Colon (tissue), 2 donors: ENCODE measurements around the gene EHMT1.

ENCODE experiments used
- FAIRE-seq: peaks from 2 replicates; lab custom pipeline; 2012; peaks lifted over from hg19 to GRCh38; lab: Jason Lieb, UNC
- donor health status: control.
- donor health status: control.

EHMT1 gene

DNA sequence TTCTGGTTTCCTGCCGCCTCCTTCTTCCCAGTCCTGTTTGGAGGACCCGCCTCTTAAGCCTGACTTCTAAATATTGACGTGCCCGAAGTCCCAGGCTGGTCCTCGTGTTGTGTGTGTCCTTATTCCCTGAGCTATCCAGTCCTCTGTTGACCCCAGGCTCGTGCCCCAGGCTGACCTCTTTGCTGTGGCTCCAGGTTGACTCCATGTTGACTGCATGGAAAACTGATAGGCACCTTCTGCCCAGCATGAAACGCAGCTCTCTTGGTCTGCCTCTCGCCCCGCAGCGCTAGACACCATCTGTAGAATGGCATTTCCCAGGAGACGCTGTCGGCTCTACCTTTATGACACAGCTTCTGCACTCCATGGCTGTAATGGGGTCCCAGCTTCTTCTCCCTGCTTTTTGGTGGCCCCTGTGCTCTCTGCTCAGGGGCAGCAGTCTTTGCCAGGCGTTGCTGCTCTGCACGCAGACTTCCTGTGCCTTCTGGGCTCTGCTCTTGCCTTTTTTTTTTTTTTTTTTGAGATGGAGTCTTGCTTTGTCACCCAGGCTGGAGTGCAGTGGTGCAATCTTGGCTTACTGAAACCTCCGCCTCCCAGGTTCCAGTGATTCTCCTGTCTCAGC lies 28.4 kb downstream of the EHMT1 start:
- no peak for FAIRE-seq

GRCh38 chr9:137648396-137648795 lies 29.6 kb downstream of the EHMT1 start:
- FAIRE-seq = no peak

DNA sequence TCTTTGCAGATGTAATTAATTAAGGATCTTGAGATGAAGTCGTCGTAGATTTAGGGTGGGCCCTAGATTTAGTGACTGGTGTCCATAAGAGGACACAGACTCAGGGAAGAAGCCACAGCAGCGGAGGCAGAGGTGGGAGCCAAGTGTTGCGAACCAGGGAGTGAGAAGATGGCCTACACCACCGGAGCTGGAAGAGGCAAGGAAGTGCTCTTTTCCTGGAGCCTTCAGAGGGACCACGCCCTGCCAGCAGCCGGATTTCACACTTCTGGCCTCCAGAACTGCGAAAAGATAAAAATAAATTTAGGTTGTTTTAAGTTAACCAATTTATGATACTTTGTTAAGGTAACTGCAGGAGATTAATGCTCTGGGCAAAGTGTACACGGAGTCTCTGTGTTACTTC lies 30.7 kb downstream of the EHMT1 start:
- FAIRE-seq = no peak

DNA sequence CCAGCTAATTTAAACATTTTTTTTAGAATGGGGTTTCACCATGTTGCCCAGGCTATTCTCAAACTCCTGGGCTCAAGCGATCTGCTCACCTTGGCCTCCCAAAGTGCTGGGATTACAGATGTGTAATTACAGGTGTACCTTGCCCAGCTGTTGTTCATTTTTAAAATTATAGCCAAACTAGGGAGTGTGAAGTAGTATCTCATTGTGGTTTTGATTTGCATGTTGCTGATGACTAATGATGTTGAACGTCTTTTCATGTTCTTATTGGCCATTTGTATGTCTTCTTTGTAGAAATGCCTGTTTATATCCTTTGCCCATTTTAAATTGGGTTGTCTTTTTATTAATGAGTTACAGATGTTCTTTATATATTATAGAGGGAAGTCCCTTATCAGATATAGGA lies 31.5 kb downstream of the EHMT1 start:
- no peak for FAIRE-seq

DNA sequence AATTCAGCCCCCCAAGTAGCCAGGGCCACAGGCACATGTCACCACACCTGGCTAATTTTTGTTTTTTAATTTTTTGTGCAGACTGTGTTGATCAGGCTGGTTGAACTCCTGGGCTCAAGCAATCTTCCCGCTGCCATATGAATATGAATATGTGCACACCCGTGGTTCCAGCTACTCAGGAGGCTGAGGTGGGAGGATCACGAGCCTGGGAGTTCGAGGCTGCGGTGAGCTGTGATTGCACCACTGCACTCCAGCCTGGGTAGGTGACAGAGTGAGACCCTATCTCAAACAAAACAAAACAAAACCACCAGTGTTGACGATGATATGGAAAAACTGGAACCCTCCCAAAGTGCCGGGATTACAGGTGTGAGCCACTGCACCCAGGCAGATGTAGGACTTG lies 32.0 kb downstream of the EHMT1 start:
- FAIRE-seq = no peak

DNA sequence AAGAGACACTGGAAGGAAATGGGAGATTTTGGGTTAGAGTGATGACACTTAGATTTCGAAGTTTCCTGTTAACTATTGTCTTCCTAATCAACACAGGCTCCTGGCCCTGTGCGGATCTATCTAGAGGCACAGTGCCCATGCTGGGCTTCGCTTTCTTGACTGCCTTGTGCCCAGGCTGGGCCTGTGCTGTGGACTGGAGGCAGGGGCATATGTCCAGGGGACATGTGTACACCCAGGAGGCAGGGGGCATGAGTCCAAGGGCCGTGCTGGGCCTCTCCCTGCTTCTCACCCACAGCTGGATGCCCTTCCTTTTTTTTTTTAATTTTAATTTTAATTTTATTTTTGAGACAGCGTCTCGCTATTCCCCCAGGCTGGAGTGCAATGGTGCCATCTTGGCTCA lies 37.6 kb downstream of the EHMT1 start:
- FAIRE-seq = no peak

GRCh38 chr9:137657606-137658005 lies 38.8 kb downstream of the EHMT1 start:
- FAIRE-seq = no peak

DNA sequence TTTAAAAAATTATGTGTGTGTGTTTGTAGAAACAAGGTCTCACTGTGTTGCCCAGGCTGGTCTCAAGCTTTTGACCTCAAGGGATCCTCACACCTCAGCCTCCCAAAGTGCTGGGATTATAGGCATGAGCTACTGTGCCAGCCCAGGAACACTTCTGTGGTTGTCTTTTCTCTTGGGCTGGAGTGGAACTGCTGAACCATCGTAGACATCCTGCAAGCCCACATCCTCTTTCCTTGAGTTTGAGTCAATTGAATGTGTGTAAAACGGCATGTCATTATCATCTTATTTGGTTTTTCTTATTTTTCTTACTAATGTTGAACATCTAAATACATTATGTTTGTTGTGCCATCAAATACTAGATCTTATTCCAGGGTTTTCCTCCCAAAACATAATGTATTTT lies 40.0 kb downstream of the EHMT1 start:
- FAIRE-seq = no peak

DNA sequence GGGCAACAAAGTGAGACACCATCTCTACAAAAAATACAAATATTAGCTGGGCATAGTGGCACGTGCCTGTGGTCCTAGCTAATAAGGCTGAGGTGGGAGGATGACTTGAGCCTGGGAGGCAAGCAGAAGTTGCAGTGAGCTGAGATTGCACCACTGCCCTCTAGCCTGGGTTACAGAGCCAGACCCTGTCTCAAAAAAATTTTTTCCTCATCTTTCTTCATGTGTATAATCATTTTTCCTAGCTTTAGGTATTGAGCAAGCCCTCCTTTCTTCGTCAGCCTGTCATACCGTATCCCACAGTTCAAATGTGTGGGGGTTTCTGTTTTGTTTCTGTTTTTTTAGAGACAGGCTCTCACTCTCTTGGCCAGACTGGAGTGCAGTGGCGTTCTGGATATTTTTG lies 41.3 kb downstream of the EHMT1 start:
- FAIRE-seq = no peak

DNA sequence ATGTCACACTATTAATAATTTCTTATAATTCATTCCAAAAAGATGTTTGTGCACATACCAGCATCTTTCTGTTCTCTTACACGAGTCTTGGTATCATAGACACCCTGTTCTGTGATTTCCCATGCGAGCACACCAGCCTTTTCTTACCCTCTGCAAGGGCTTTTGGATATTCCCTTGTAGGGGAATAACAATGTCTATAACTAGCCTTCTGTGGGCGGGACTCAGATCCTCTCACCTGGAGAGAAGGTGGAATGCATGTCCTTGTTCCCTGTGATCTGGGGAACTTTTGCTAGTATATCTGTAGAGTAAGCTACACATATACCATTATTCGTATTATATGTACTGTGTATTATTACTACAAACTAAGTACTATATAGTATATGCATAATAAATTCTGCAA lies 44.8 kb downstream of the EHMT1 start:
- no peak for FAIRE-seq

DNA sequence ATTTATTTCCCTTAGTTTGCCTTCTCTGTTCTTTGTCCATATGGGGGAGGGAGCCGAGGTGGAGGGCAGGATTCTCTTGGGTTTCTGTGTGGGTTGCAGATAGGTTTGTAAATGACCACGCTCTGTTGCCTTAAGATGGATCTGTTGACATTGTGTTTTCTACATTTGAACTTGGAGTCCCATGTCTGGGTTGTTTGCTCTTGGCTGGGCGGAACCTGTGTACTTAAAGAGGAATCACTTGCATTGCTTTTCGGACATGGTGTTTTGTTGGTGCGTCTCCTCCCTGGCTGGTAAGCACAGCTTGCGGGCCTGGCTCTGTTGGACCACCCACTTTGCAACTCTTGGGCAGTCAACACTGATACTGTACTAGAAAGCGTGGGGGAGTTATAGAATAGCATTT lies 45.9 kb downstream of the EHMT1 start:
- FAIRE-seq = no peak

GRCh38 chr9:137665226-137665625 lies 46.4 kb downstream of the EHMT1 start:
- FAIRE-seq = no peak

DNA sequence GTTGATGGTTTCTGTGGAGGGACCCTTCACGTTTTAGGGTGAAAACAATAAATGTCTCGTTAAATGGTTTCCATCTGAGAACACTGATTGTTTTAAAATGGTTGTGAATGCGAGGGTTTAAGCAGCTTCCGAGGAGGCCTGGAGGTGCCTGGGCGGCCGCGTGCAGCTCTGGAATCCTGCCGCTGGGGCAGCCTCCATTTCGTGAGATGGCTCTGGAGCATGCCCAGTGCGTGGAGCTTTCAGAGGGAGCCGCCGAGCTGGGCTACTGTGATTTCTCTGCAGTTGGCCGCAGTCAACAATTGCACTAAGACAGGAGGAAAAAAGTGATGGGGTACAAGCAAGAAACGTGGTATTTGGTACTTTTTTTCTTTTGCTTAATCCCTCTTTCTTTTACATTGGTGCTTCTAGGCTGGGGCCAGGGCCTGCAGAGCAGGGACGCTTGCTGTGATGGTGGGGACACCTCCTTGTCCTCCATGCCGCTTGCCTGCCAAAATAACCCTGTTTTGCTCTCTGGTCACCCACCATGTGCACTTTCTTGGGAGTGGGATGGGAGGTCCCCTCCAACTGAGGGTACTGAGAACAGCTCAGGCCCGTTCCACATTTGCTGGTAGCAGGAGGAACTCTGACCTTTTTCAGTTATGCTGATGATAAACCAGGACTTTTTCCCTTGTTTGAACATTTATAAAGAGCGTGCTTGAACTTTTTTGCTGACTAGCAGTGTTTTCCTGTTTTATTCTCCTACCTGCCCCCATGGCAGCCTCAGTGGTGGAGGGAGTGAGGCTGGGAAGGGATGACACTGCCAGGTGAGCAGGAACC lies 47.1 kb downstream of the EHMT1 start:
- FAIRE-seq = no peak

DNA sequence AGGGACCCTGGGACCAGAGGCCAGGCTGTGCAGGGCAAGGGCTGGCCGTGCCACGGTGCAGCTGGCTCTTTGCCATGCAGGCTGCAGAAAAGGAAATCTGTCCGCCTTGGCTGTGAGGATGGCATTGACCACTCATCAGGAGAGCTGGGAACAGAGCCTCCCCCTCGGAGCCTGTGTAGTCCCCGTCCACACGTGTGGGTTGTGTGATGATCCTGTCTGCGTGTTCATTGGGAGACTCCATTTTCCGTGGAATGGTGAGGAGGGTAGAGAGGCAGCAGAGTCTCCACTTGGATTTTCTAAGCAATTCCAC lies 47.7 kb downstream of the EHMT1 start:
- no peak for FAIRE-seq

DNA sequence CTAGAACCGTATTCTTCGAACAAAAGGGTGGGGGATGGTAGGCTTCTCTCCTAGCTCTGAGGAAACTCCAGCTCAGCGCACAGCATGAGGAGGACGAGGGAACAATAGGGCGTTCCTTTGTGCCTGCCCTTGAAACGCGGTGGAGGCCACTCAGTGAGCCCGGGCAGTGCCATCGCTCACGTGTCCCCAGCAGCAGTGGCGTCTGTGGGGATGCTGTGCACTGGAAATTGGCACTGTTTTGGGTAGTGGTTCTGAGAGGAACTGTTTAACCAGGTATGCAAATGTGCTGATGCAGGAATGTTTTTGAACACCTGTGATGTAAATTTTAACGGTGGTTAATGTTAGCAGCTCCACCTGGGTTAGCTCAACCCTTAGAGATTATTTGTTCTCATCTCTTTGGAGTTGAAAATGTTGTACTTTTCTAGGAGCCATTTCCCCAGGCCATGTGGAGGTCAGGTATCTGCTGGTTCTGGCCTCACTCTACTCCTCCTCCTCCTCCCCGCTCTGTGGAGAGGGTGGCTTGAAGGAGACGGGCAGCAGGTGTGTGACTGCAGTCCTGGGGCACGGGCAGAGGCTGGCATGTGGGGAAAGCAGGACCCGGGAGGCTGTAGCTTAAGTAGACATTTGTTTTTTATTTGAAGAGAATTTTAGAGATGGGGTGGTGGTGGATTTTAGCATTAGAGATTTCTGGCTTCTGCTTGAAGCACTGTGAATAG lies 48.3 kb downstream of the EHMT1 start:
- FAIRE-seq = no peak

GRCh38 chr9:137668203-137668602 lies 49.4 kb downstream of the EHMT1 start:
- no peak for FAIRE-seq

DNA sequence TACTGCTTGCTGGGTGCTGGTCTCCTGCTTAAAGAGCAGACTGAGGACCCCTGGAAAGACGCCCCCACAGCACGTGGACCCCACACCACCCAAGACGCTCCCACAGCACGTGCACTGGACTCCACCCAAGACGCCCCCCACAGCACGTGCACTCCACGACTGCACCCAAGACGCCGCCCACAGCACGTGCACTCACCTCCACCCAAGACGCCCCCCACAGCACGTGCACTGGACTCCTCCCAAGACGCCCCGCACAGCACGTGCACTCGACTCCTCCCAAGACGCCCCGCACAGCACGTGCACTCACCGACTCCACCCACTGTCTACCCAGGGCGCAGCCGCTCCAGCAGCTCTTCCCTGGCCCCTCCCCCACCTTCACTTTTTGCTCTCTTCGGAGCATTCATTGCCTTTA lies 50.5 kb downstream of the EHMT1 start:
- no peak for FAIRE-seq

GRCh38 chr9:137670391-137671195 lies 51.8 kb downstream of the EHMT1 start:
- no peak for FAIRE-seq

- no peak for FAIRE-seq
Measured at GRCh38 chr9:137671196-137671538, 52.4 kb downstream of the EHMT1 start.

GRCh38 chr9:137671721-137672120 lies 52.9 kb downstream of the EHMT1 start:
- FAIRE-seq = no peak

DNA sequence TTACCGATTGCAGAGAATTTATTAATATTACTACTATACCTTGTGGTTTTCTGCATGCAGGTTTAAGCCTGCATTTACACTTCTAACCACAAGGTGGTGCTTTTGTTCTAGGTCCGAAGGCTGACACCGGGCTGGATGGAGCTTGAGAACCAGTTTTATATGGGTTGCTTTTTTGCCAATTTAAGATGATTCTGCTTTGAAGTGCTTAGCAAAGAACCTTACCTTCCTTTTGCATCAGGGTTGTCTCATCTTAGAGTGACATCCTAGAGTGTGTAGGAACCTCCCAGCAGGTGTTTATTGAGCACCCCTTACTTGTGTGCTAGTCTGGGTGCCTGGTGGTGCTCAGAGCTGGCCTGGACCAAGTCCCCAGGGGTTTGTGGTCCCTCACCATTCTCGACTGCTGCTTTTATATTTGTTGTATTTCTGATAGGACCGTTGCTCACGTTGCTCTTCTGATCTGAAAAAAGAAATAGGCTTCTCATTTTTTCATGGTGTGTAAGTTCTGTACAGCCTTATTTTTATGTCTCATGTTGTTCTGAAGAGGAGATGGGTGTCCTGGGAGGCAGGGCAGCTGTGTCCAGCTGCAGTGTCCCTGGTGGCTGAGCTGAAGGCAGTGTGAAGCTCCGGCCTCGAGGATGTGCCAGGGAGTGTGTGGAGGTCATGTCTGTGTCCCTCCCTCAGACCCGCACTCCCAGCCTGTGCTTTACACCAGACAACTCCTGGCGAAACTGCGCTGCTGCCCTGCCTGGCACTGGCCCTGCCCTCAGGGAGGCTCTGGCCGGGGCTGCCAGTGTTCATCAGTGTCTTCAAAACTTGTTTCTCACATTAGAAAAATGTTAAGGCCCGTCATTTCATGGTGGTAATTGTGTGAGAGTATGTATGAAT lies 54.3 kb downstream of the EHMT1 start:
- no peak for FAIRE-seq

- FAIRE-seq = no peak
Measured at GRCh38 chr9:137673886-137674285, 55.1 kb downstream of the EHMT1 start.
